HEK293T (cell line): Measurements from ENCODE around the gene MICAL2.

Source experiments
- ARNT ChIP-seq: fragments of 450-650 bp; IDR thresholded peaks from 2 replicates; pipeline ENCODE4 v1.6.1; 2017; ENCODE audit warnings: mild to moderate bottlenecking
- BHLHE40 ChIP-seq: fragments of 450-650 bp; IDR thresholded peaks from 2 replicates; pipeline ENCODE4 v1.6.1; 2016; ENCODE audit warnings: mild to moderate bottlenecking, moderate library complexity, borderline replicate concordance
- CTBP1 ChIP-seq: fragments of 450-650 bp; IDR thresholded peaks from 2 replicates; pipeline ENCODE4 v1.6.1; 2016; ENCODE audit warnings: borderline replicate concordance
- ELF4 ChIP-seq: fragments of 450-650 bp; IDR thresholded peaks from 2 replicates; pipeline ENCODE4 v1.6.1; 2017; ENCODE audit warnings: antibody characterized with exemption
- FOXK2 ChIP-seq: fragments of 450-650 bp; IDR thresholded peaks from 2 replicates; pipeline ENCODE4 v1.6.1; 2016; ENCODE audit warnings: mild to moderate bottlenecking
- FOXM1 ChIP-seq: fragments of 450-650 bp; IDR thresholded peaks from 2 replicates; pipeline ENCODE4 v1.6.1; 2017; ENCODE audit warnings: mild to moderate bottlenecking, borderline replicate concordance
- HDGF ChIP-seq: fragments of 450-650 bp; IDR thresholded peaks from 2 replicates; pipeline ENCODE4 v1.6.1; 2017; ENCODE audit warnings: antibody characterized with exemption, borderline replicate concordance
- L3MBTL2 ChIP-seq: fragments of 450-650 bp; conservative IDR thresholded peaks from 2 replicates; pipeline ENCODE4 v1.6.1; 2016; ENCODE audit warnings: mild to moderate bottlenecking
- LEF1 ChIP-seq: fragments of 450-650 bp; IDR thresholded peaks from 2 replicates; pipeline ENCODE4 v1.6.1; 2017; ENCODE audit warnings: mild to moderate bottlenecking, borderline replicate concordance
- PKNOX1 ChIP-seq: fragments of 450-650 bp; IDR thresholded peaks from 2 replicates; pipeline ENCODE4 v1.6.1; 2016
- SUZ12 ChIP-seq: fragments of 450-650 bp; IDR thresholded peaks from 2 replicates; pipeline ENCODE4 v1.6.1; 2016; ENCODE audit warnings: mild to moderate bottlenecking
- TARDBP ChIP-seq: fragments of 450-650 bp; IDR thresholded peaks from 2 replicates; pipeline ENCODE4 v1.6.1; 2016

DNA sequence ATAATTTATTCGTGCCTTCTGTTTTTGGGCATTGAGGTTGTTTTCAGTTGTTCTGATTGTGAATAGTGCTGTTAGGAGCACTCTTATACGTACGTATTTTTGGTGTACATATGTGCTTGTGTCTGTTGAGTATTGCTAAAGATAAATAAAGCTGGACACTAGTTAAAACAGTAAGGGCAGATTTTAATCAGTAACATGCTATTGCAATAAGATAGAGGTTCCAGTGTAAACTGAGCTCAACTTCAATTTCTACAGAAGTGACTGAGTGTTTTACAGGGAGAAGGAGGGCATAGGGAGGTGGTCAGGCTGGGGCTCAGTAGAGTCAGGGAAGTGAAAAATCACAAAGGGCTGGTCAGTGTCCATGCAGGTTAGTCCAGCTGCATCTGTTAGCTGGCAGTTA is 191.0 kb downstream of the MICAL2 start:
- TF ChIP-seq LEF1 (no peak), BHLHE40 (no peak), SUZ12 (no peak), L3MBTL2 (no peak), CTBP1 (no peak), ARNT (no peak), HDGF (no peak), TARDBP (no peak), PKNOX1 (no peak), ELF4 (no peak), FOXK2 (no peak), FOXM1 (no peak)
